ENCODE data around the gene TTC28.
A peak's percentile ranks its signal among the peaks of the same experiment; 100 is the strongest.

TTC28 gene

GRCh38 chr22:28132466-28132865 lies 547.2 kb downstream of the TTC28 start:
- DNase-seq (no peak), ATAC-seq (replicated peaks) (no peak)
- H3K4me1 Mint-ChIP-seq, result no peaks in the 10 kb centered on the region
- no peaks in the 10 kb centered on the region for H3K36me3 Mint-ChIP-seq
- no peak overlapping the region for H3K27ac Mint-ChIP-seq
- no peak overlapping the region for H3K4me3 Mint-ChIP-seq
- no peaks in the 10 kb centered on the region for H3K9me3 Mint-ChIP-seq
- H3K27me3 Mint-ChIP-seq, result peaks cover 5 to 9% of the 10 kb centered on the region in 2 donors

- H3K9me3 Mint-ChIP-seq, result no peaks in the 10 kb centered on the region
- no peak overlapping the region for H3K27ac Mint-ChIP-seq
- H3K4me3 Mint-ChIP-seq, result no peak overlapping the region
- no peaks in the 10 kb centered on the region for H3K4me1 Mint-ChIP-seq
- no peaks in the 10 kb centered on the region for H3K36me3 Mint-ChIP-seq
- DNase-seq, result no peak
- peaks cover 5 to 8% of the 10 kb centered on the region in 2 donors for H3K27me3 Mint-ChIP-seq
- no peak for ATAC-seq (replicated peaks)
Measured at GRCh38 chr22:28129319-28129962, 550.2 kb downstream of the TTC28 start.

GRCh38 chr22:28128827-28129226 lies 550.8 kb downstream of the TTC28 start:
- Mint-ChIP-seq H3K4me1 (no peaks in the 10 kb centered on the region), H3K36me3 (no peaks in the 10 kb centered on the region), H3K4me3 (no peak overlapping the region), H3K27ac (no peak overlapping the region), H3K9me3 (peaks cover 2 to 3% of the 10 kb centered on the region in 2 donors), H3K27me3 (peaks cover 6 to 9% of the 10 kb centered on the region in 2 donors)
- ATAC-seq (replicated peaks) (no peak), DNase-seq (no peak)

GRCh38 chr22:28125799-28126198 lies 553.8 kb downstream of the TTC28 start:
- Mint-ChIP-seq H3K4me3 (no peak overlapping the region), H3K36me3 (no peaks in the 10 kb centered on the region), H3K4me1 (no peaks in the 10 kb centered on the region), H3K9me3 (peaks cover 2 to 3% of the 10 kb centered on the region in 2 donors), H3K27me3 (peaks cover 4 to 12% of the 10 kb centered on the region in 2 donors), H3K27ac (no peak overlapping the region)
- DNase-seq, result no peak
- ATAC-seq (replicated peaks), result no peak

- peaks cover 2 to 3% of the 10 kb centered on the region in 2 donors for H3K9me3 Mint-ChIP-seq
- no peaks in the 10 kb centered on the region for H3K4me1 Mint-ChIP-seq
- peak overlapping the region; percentile 37 for H3K27ac Mint-ChIP-seq
- no peaks in the 10 kb centered on the region for H3K36me3 Mint-ChIP-seq
- ATAC-seq (replicated peaks) (no peak), DNase-seq (no peak)
- H3K4me3 Mint-ChIP-seq, result no peak overlapping the region
- peaks cover 4 to 12% of the 10 kb centered on the region in 2 donors for H3K27me3 Mint-ChIP-seq
Measured at GRCh38 chr22:28123989-28124766, 555.5 kb downstream of the TTC28 start.

GRCh38 chr22:28120691-28121592 lies 558.7 kb downstream of the TTC28 start:
- ATAC-seq (replicated peaks), result no peak
- H3K4me1 Mint-ChIP-seq, result no peaks in the 10 kb centered on the region
- no peak overlapping the region for H3K4me3 Mint-ChIP-seq
- no peak for DNase-seq
- H3K27ac Mint-ChIP-seq, result no peak overlapping the region
- H3K36me3 Mint-ChIP-seq, result no peaks in the 10 kb centered on the region
- H3K27me3 Mint-ChIP-seq, result peaks cover 7 to 12% of the 10 kb centered on the region in 2 donors
- H3K9me3 Mint-ChIP-seq, result peaks cover 2 to 3% of the 10 kb centered on the region in 2 donors

GRCh38 chr22:28118957-28119631 lies 560.5 kb downstream of the TTC28 start:
- Mint-ChIP-seq H3K9me3 (peaks cover 1 to 2% of the 10 kb centered on the region in 2 donors), H3K4me3 (no peak overlapping the region), H3K27ac (no peak overlapping the region), H3K27me3 (peaks cover 6 to 10% of the 10 kb centered on the region in 2 donors), H3K36me3 (no peaks in the 10 kb centered on the region), H3K4me1 (no peaks in the 10 kb centered on the region)
- ATAC-seq (replicated peaks), result no peak
- DNase-seq, result no peak

GRCh38 chr22:28116219-28116673 lies 563.4 kb downstream of the TTC28 start:
- Mint-ChIP-seq H3K27ac (no peak overlapping the region), H3K27me3 (peaks cover 0 to 3% of the 10 kb centered on the region in 2 donors), H3K4me3 (no peak overlapping the region), H3K36me3 (no peaks in the 10 kb centered on the region), H3K9me3 (no peaks in the 10 kb centered on the region), H3K4me1 (no peaks in the 10 kb centered on the region)
- ATAC-seq (replicated peaks) (no peak), DNase-seq (no peak)

GRCh38 chr22:28115426-28115825 lies 564.2 kb downstream of the TTC28 start:
- Mint-ChIP-seq H3K27ac (no peak overlapping the region), H3K27me3 (peaks cover 0 to 3% of the 10 kb centered on the region in 2 donors), H3K9me3 (no peaks in the 10 kb centered on the region), H3K36me3 (no peaks in the 10 kb centered on the region), H3K4me3 (no peak overlapping the region), H3K4me1 (no peaks in the 10 kb centered on the region)
- DNase-seq (no peak), ATAC-seq (replicated peaks) (no peak)

- H3K27me3 Mint-ChIP-seq, result peaks cover 0 to 3% of the 10 kb centered on the region in 2 donors
- no peaks in the 10 kb centered on the region for H3K36me3 Mint-ChIP-seq
- peak; percentile 54 to 57 for ATAC-seq (replicated peaks)
- H3K4me1 Mint-ChIP-seq, result no peaks in the 10 kb centered on the region
- no peaks in the 10 kb centered on the region for H3K9me3 Mint-ChIP-seq
- H3K4me3 Mint-ChIP-seq, result no peak overlapping the region
- H3K27ac Mint-ChIP-seq, result no peak overlapping the region
- DNase-seq, result no peak
Measured at GRCh38 chr22:28112548-28113043, 567.0 kb downstream of the TTC28 start.

GRCh38 chr22:28112190-28112544 lies 567.5 kb downstream of the TTC28 start:
- no peaks in the 10 kb centered on the region for H3K9me3 Mint-ChIP-seq
- ATAC-seq (replicated peaks), result no peak
- DNase-seq, result no peak
- no peaks in the 10 kb centered on the region for H3K4me1 Mint-ChIP-seq
- no peak overlapping the region for H3K27ac Mint-ChIP-seq
- H3K36me3 Mint-ChIP-seq, result no peaks in the 10 kb centered on the region
- no peak overlapping the region for H3K4me3 Mint-ChIP-seq
- peaks cover 0 to 3% of the 10 kb centered on the region in 2 donors for H3K27me3 Mint-ChIP-seq

GRCh38 chr22:28111501-28112189 lies 568.0 kb downstream of the TTC28 start:
- no peaks in the 10 kb centered on the region for H3K9me3 Mint-ChIP-seq
- DNase-seq, result no peak
- peaks cover 0 to 3% of the 10 kb centered on the region in 2 donors for H3K27me3 Mint-ChIP-seq

GRCh38 chr22:28108851-28109250 lies 570.8 kb downstream of the TTC28 start:
- no peaks in the 10 kb centered on the region for H3K27me3 Mint-ChIP-seq
- ATAC-seq (replicated peaks) (no peak), DNase-seq (no peak)
- no peak overlapping the region for H3K4me3 Mint-ChIP-seq
- no peaks in the 10 kb centered on the region for H3K9me3 Mint-ChIP-seq
- no peak overlapping the region for H3K27ac Mint-ChIP-seq
- no peaks in the 10 kb centered on the region for H3K36me3 Mint-ChIP-seq
- no peaks in the 10 kb centered on the region for H3K4me1 Mint-ChIP-seq

More at GRCh38 chr22:28111501-28112189, 568.0 kb downstream of the TTC28 start:
- ATAC-seq (replicated peaks), result no peak
- Mint-ChIP-seq H3K4me3 (no peak overlapping the region), H3K4me1 (no peaks in the 10 kb centered on the region), H3K27ac (no peak overlapping the region), H3K36me3 (no peaks in the 10 kb centered on the region)

Data from stimulated activated naive B cell treated with anti-CD40 and anti-IgM and Interleukin-4, amounts not matched to agents 10 μg/mL and 1 μg/mL and 100 μg/mL, for 72 hours (primary cell).